Rectal smooth muscle tissue (tissue), 1 donor: ENCODE measurements around the gene MST1.

Experiments used
- H3K27ac ChIP-seq: one replicate; pipeline ENCODE4 v1.7.0; 2013; ENCODE audit warnings: low read depth, low read length, inconsistent platforms
- H3K27me3 ChIP-seq: one replicate; pipeline ENCODE4 v1.7.0; 2013; ENCODE audit warnings: low read length; ENCODE audit not compliant: control insufficient read depth, insufficient read depth
- H3K36me3 ChIP-seq: one replicate; pipeline ENCODE4 v1.7.0; 2013; ENCODE audit warnings: low read length; ENCODE audit not compliant: control insufficient read depth, insufficient read depth
- H3K4me1 ChIP-seq: one replicate; pipeline ENCODE4 v1.7.0; 2013; ENCODE audit warnings: low read length; ENCODE audit not compliant: control insufficient read depth, insufficient read depth
- H3K4me3 ChIP-seq: one replicate; pipeline ENCODE4 v1.7.0; 2013; ENCODE audit warnings: low read length
- H3K9ac ChIP-seq: one replicate; pipeline ENCODE4 v1.7.0; 2013; ENCODE audit warnings: low read length

The MST1 gene

DNA sequence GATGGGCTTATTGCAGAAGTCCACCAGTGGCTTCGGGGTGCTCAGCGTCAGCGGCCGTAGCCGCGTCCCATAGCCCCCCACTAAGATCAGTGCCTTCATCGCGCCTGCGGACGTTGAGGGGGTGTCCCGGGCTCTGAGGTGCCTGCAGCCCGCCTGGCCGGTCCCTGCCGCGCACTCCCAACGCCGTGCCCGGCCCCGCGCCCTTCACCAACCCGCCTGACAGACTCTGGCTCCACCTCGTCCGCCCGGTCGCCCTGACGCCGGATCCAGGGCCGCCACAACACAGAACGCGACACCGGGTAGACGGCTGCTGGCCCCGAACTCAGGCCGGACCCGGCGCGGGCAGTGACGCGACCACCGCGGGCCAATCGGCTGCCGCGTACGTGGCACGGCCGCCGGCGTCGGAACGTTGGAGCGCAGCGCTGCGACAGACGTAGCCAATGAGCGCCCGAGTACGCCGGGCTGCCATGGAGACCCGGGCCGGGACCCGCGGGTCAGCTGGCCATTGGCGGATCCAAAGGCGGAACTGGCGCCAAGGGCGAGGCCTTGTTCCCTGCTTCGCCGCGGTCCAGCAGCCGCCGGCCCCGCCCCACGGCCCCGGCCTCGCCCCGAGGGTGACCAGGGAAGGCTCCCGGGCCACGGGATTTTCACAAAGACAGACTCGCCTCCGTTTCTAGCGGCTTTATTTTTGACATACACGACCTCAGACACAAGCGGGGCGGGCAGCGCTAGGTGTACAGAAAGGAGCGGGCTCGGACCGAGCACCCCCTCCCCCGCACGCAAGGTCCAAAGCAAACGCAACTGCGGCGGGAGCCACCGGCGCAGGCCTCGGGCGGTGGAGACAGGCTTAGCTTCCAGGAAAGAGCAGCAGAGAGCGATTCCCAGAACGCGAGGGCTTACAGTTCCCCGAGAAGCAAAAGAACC lies 34.6 kb upstream of the MST1 start, which contains the start of gene GMPPB:
Gene GMPPB (minus strand): TSS at position 324 of the 924 bp plus-strand sequence. CDS start 225 bp downstream, at position 99.
- peak within 1 kb of the TSS; percentile 99 for H3K4me3 ChIP-seq
- peaks cover 19% of the 10 kb centered on the region for H3K4me1 ChIP-seq
- H3K27me3 ChIP-seq, result no peaks in the 10 kb centered on the region
- H3K36me3 ChIP-seq, result peaks cover 29% of the 10 kb centered on the region
- H3K27ac ChIP-seq, result peak within 1 kb of the TSS; percentile 88
- peak within 1 kb of the TSS; percentile 98 for H3K9ac ChIP-seq

DNA sequence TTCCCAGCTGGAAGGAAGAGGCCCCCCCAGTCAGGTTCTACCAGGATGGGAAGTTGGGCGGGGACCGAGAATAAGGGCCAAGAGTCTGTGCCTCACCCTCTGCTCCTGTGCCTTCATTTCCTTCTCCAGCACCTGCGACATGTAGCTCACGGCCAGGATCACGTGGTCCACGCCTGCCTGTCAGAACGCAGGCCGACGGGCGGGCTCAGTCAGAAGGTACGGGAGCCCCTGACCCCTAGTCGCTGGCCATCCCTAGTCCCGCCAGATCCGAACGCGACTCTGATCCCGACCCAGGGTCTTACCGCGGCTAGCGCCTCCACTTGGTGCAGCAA lies 34.0 kb upstream of the MST1 start:
- peak overlapping the region; percentile 98 for H3K9ac ChIP-seq
- H3K36me3 ChIP-seq, result peaks cover 29% of the 10 kb centered on the region
- H3K4me1 ChIP-seq, result peaks cover 22% of the 10 kb centered on the region

DNA sequence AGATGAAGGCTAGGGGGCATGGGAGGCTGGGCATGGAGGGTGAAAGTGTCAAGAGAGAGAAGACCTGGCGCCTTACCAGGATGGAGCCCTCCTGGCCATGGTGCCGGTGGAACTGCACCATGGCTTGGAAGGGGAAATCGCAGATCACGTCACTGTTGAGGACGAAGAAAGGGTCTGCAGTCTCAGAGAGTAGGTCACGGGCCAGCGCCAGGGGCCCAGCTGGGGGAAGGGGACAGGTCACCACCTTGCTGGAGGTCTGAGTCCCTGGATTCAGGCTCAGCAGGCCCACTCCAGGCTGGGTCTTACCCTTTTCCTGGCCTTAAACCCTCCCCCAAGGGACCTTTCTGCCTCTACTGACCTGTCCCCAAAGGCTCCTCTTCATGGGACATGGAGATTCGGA lies 33.6 kb upstream of the MST1 start:
- Histone ChIP-seq H3K27ac (no peak overlapping the region), H3K4me3 (peak overlapping the region; percentile 99), H3K4me1 (peaks cover 22% of the 10 kb centered on the region), H3K9ac (peak overlapping the region; percentile 98), H3K27me3 (no peaks in the 10 kb centered on the region), H3K36me3 (peaks cover 26% of the 10 kb centered on the region)

More for the DNA sequence above, 34.0 kb upstream of the MST1 start:
- Histone ChIP-seq H3K4me3 (peak overlapping the region; percentile 99), H3K27me3 (no peaks in the 10 kb centered on the region), H3K27ac (peak overlapping the region; percentile 88)

DNA sequence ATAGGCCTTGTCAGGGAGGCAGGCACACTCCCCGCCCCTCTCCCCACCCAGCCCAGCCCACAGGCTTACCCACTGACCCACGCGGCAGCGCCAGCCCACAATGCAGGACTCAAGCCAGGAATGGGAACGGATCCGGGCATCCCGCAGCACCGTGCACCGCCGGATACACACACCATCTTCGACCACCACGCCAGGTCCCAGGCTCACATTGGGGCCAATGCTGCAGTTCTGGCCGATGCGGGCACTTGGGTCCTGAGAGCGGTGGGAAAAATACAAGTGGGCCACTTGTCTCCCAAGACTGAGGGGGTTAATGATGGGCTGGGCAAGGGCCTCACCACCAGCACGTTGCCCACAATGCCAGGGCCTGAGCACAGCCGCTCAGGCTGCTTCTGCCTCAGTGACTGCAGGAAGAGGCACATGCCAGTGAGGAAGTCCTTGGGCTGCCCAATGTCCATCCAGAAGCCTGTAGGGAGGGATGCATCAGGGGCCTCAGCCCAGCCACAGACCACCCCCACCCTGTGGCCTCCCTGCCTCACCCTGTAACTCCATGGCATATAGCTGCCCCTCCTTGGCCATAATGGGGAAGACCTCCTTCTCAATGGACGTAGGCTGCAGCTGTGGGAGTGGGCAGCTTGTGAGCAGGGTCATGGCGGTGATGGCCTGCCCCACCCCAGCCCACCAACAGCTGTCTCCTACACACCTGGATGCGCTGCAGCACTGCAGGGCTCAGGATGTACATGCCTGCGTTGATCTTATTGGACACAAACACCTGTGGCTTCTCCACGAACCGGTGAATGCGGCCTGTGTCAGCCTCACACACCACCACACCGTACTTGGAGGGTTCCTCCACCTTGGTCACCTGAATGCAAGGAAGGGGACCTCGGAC lies 32.9 kb upstream of the MST1 start:
- H3K9ac ChIP-seq, result no peak overlapping the region

DNA sequence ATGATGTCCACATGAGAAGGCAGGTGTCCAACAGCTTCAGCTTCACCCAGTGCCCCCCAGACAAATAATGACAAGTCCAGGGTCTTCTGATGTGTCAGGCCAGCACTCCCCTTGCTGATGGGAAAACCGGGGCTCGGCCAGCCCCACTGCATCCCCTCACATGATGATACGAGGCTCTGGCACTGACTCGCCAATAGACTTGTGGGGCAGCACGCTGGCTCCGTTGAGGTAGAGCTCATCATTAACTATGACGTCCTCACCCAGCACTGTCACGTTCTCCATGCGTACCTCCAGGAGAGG lies 32.3 kb upstream of the MST1 start:
- H3K27ac ChIP-seq, result no peak overlapping the region
- H3K36me3 ChIP-seq, result peaks cover 18% of the 10 kb centered on the region
- H3K4me3 ChIP-seq, result no peak overlapping the region
- no peaks in the 10 kb centered on the region for H3K27me3 ChIP-seq
- no peak overlapping the region for H3K9ac ChIP-seq
- peaks cover 22% of the 10 kb centered on the region for H3K4me1 ChIP-seq

More for the DNA sequence above, 32.9 kb upstream of the MST1 start:
- H3K27ac ChIP-seq, result no peak overlapping the region
- peaks cover 22% of the 10 kb centered on the region for H3K4me1 ChIP-seq
- peaks cover 19% of the 10 kb centered on the region for H3K36me3 ChIP-seq
- H3K27me3 ChIP-seq, result no peaks in the 10 kb centered on the region
- peak overlapping the region; percentile 99 for H3K4me3 ChIP-seq

DNA sequence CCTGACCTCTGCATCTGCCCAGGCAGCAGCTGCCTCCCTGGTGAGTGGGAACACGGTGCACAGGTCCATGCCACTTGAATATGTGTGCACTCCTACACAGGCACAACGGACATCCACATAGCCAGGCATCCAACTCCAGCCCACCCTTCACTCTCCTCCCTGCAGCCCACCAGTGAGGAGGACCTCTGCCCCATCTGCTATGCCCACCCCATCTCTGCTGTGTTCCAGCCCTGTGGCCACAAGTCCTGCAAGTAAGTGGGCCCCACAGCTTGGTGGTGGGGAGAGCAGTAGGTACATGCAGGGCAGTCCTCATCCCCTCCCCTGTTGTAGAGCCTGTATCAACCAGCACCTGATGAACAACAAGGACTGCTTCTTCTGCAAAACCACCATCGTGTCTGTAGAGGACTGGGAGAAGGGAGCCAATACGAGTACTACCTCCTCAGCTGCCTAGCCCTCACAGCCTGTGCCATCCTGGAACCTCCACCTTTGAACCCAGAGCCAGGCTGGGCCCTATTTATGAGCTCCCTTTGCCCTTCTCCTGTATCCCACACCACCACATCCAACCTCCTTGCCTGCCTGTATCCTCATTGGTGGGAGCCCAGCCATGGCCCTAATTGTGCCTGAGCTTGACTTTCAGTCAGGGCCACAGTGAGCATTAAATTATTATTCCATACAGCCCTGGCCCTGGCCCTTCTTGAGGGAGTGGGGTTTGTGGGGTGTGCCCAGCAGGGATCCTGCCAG lies 31.8 kb upstream of the MST1 start:
- no peaks in the 10 kb centered on the region for H3K27me3 ChIP-seq
- no peak overlapping the region for H3K27ac ChIP-seq
- no peak overlapping the region for H3K9ac ChIP-seq
- no peak overlapping the region for H3K4me3 ChIP-seq
- H3K36me3 ChIP-seq, result peaks cover 17% of the 10 kb centered on the region
- H3K4me1 ChIP-seq, result peaks cover 22% of the 10 kb centered on the region

DNA sequence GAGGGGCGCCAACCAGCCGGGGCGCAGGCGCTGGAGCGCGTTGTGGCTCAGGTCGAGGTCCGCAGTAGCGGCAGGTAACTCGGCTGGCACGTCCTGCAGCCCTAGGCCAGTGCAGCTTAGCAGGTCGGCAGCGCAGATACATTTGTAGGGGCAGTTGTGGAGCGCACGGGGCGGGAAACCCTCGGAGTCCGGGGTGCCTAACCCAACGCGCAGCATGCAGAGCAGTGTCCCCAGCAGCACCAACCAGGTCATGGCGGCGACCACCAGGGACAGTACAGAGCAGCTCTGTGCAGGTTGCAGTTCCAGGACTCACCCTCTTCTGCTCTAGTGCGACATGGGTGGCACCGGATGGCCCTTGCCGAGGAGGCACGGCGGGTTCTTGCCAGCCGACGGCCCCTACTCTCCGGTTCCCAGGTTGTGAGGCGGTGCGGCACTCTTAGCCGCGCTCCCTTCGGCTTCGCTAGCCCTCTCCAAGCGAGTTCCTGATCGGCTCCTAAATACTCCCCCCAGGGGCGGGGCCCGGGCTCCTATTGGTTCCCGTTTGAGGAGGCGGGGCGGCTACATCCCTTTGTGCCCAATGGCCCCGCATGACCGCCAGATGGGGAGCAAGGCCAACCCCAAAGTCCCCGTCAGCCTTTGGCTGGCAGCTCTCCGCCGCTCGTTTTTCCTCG lies 30.1 kb upstream of the MST1 start, which contains the start of gene AMIGO3:
Gene AMIGO3 (minus strand): TSS at position 471 of the 671 bp plus-strand sequence. CDS start 219 bp downstream, at position 252.
- H3K27ac ChIP-seq, result peak within 1 kb of the TSS; percentile 39
- peaks cover 18% of the 10 kb centered on the region for H3K36me3 ChIP-seq
- peak within 1 kb of the TSS; percentile 86 for H3K4me3 ChIP-seq
- H3K9ac ChIP-seq, result no peak within 1 kb of the TSS
- H3K27me3 ChIP-seq, result no peaks in the 10 kb centered on the region
- peaks cover 18% of the 10 kb centered on the region for H3K4me1 ChIP-seq

DNA sequence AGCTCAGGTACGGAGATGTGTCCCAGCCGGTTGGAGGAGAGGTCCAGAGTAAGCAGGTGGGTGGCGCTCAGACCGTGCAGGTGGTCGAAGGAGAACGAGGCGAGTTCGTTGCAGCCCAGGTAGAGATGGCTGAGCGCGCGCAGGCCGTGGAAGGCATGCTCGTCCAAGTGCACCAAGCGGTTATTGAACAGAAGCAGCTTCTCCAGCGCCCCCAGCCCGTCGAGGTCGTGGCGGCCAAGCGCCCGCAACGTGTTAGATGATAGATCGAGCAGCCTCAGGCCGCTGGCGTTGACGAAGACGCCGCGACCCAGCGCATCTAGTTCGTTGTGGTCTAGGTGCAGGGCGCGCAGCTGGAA lies 29.6 kb upstream of the MST1 start:
- no peak overlapping the region for H3K27ac ChIP-seq
- H3K27me3 ChIP-seq, result no peaks in the 10 kb centered on the region
- peaks cover 20% of the 10 kb centered on the region for H3K36me3 ChIP-seq
- peaks cover 16% of the 10 kb centered on the region for H3K4me1 ChIP-seq
- peak overlapping the region; percentile 86 for H3K4me3 ChIP-seq
- H3K9ac ChIP-seq, result no peak overlapping the region

DNA sequence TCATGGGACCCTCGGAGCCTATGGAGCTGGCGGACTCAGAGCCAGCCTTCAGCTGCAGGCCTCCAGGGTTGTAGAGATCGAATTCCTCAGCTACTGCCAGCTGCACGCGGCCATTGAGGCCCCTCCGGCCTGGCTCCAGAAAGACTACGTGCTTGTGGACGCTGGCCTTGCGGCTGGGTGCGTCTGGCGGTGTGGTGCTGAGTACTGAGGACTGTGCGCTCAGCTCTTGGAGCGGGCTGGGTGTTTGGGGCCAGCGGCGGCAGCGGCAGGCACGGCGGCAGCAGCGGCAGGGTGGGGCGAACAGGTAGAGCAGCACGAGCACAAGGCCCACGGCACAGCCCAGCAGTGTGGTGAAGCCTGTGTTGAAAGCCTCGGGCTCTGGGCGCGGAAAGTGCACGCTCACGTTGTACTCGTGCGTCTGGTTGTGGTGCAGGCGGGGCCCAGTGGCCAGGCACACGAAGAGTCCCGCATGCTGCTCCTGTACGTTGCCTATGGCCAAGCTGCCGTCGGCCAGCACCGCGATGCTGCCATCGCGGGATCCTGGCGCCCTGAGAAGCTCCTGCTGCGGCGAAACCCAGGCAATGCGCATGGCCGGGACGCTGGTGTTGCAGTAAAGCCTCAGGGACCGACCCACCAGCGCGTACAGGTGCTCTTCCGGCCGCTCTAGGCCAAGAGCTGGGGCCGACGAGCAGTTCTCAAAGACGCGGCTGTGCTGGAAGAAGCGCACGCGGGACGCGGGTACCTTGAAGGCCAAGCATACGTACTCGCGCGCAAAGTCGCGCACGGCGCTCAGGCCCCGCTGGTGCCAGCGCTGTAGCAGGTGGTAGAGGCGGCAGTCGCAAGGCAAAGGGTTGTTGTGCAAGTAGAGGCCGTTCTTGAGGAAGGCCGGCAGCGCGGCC lies 28.9 kb upstream of the MST1 start:
- peak overlapping the region; percentile 86 for H3K4me3 ChIP-seq

DNA sequence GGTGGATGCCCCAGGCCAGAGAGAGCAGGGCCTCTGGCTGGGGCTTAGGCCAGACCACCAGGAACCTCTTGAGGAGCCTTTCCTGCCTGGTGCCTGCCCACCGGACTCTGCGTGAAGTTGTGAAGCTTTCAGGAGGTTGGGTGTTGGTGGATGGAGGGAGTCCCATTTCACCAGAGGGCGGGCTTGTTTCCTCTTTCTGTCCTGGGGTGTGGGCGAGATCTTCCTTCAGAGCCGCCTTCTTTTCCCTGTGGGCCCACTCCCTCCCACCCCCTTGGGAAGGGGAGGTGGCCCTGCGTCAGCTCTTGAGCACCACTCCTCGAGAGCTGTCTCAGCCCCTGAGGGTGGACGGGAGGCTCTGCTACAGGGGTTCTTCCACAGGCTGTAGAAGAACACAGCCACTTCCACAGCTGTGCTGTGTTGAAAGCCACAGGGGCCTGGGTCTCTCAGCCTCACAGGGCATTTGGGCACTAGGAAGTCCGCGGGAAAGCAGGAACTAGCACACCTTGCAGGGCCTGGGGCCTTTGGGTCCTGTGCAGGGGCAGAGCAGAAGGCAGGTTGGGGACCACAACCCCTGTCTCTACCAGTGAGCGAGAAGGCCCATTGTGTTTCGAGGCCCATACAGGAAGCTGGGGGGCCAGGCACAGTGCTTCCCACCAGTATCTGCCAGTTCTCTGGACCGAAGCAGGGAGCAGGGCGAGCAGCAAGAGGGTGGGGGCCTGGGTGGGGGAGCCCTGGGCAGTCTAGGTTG lies 28.1 kb upstream of the MST1 start:
- no peak overlapping the region for H3K27ac ChIP-seq
- H3K4me1 ChIP-seq, result peaks cover 9% of the 10 kb centered on the region
- no peak overlapping the region for H3K4me3 ChIP-seq
- H3K36me3 ChIP-seq, result peaks cover 19% of the 10 kb centered on the region
- H3K27me3 ChIP-seq, result no peaks in the 10 kb centered on the region
- no peak overlapping the region for H3K9ac ChIP-seq

More for the DNA sequence above, 28.9 kb upstream of the MST1 start:
- Histone ChIP-seq H3K4me1 (peaks cover 16% of the 10 kb centered on the region), H3K27me3 (no peaks in the 10 kb centered on the region), H3K36me3 (peaks cover 21% of the 10 kb centered on the region), H3K9ac (no peak overlapping the region), H3K27ac (no peak overlapping the region)
